ENCODE results near the gene FAM149B1.

The FAM149B1 gene

GRCh38 chr10:73215749-73216148 is 47.8 kb downstream of the FAM149B1 start:
- TF ChIP-seq MYC (IDR thresholded peaks at IDR 0.05; ENCODE audit: low read depth, low read length) (no peak), POLR2A (IDR thresholded peaks at IDR 0.05; ENCODE audit: extremely low read depth, insufficient read length) (no peak), CTCF (IDR thresholded peaks at IDR 0.05; ENCODE audit: low read depth, low read length) (no peak)
- TF ChIP-seq, protein P1, sequence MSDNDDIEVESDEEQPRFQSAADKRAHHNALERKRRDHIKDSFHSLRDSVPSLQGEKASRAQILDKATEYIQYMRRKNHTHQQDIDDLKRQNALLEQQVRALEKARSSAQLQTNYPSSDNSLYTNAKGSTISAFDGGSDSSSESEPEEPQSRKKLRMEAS (IDR thresholded peaks at IDR 0.05; ENCODE audit: low read depth, low read length), result no peak
- H3K4me3 ChIP-seq (ENCODE audit: low read depth, low read length), result no peak overlapping the region
- DNase-seq (ENCODE audit: low read depth), result no peak

- TF ChIP-seq, protein P1 (IDR thresholded peaks at IDR 0.05; ENCODE audit: low read depth, low read length), result no peak
- TF ChIP-seq CTCF (IDR thresholded peaks at IDR 0.05; ENCODE audit: low read depth, low read length) (no peak), MYC (IDR thresholded peaks at IDR 0.05; ENCODE audit: low read depth, low read length) (no peak), POLR2A (IDR thresholded peaks at IDR 0.05; ENCODE audit: extremely low read depth, insufficient read length) (no peak)
- H3K4me3 ChIP-seq (ENCODE audit: low read depth, low read length), result no peak overlapping the region
- DNase-seq (ENCODE audit: low read depth), result no peak
Observed at GRCh38 chr10:73217628-73218027, 49.7 kb downstream of the FAM149B1 start.

- no peak overlapping the region for H3K4me3 ChIP-seq (ENCODE audit: low read depth, low read length)
- DNase-seq (ENCODE audit: low read depth), result peak; percentile 53
- TF ChIP-seq CTCF (IDR thresholded peaks at IDR 0.05; ENCODE audit: low read depth, low read length), result peak; percentile 61
- no peak for TF ChIP-seq POLR2A (IDR thresholded peaks at IDR 0.05; ENCODE audit: extremely low read depth, insufficient read length)
Observed at GRCh38 chr10:73218431-73219191, 50.7 kb downstream of the FAM149B1 start.

- no peak overlapping the region for H3K4me3 ChIP-seq (ENCODE audit: low read depth, low read length)
- no peak for DNase-seq (ENCODE audit: low read depth)
- TF ChIP-seq CTCF (IDR thresholded peaks at IDR 0.05; ENCODE audit: low read depth, low read length) (no peak), POLR2A (IDR thresholded peaks at IDR 0.05; ENCODE audit: extremely low read depth, insufficient read length) (no peak), MYC (IDR thresholded peaks at IDR 0.05; ENCODE audit: low read depth, low read length) (no peak)
- TF ChIP-seq, protein P1 (IDR thresholded peaks at IDR 0.05; ENCODE audit: low read depth, low read length), result no peak
Observed at GRCh38 chr10:73219384-73219783, 51.5 kb downstream of the FAM149B1 start.

GRCh38 chr10:73220989-73221388 is 53.1 kb downstream of the FAM149B1 start:
- DNase-seq (ENCODE audit: low read depth), result no peak
- TF ChIP-seq CTCF (IDR thresholded peaks at IDR 0.05; ENCODE audit: low read depth, low read length) (no peak), MYC (IDR thresholded peaks at IDR 0.05; ENCODE audit: low read depth, low read length) (no peak), POLR2A (IDR thresholded peaks at IDR 0.05; ENCODE audit: extremely low read depth, insufficient read length) (no peak)
- TF ChIP-seq, protein P1 (IDR thresholded peaks at IDR 0.05; ENCODE audit: low read depth, low read length), result no peak
- no peak overlapping the region for H3K4me3 ChIP-seq (ENCODE audit: low read depth, low read length)

Data from NB4 (cell line).